ENCODE data around the gene TMEM11.
"Not testable (repeated sequence)": the region's sequence is repeated elsewhere in the genome, so short reads cannot be mapped to it uniquely, and the experiment has no call there.

Gene TMEM11

DNA sequence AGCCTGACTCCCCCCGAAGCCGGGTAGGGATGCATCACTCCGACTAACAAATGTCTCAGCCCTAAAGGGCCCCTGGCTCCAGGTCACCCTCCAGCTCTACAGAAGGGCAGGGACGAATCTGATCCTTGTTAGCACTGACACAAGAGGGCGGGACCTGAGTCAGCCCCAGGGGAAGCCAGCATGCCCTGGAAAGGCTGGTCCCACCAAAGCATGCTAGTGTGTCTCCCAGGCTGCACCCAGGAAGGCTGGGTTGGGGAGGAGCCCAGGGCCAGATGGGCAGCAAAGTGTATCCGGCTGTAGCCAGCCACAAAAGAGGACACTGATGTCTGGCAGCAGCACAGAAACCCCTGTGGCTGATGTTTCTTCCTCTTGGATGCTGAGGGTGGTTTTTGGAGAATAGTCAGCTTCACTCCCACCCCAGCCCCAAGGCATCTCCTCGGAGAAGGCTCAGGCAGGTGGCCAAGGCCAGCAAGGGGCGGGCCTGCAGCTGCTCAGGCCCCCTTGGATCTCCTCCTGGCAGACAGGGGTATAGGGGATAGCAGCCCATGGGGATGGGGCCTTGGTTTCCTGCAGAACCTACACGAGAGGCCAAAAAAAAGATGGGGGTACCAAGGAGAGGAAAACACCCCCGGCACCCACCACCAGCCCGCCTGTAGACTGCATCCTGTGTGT lies 28.2 kb upstream of the TMEM11 start:
- DNase-seq (ENCODE audit: low read depth) = peak; percentile 56

DNA sequence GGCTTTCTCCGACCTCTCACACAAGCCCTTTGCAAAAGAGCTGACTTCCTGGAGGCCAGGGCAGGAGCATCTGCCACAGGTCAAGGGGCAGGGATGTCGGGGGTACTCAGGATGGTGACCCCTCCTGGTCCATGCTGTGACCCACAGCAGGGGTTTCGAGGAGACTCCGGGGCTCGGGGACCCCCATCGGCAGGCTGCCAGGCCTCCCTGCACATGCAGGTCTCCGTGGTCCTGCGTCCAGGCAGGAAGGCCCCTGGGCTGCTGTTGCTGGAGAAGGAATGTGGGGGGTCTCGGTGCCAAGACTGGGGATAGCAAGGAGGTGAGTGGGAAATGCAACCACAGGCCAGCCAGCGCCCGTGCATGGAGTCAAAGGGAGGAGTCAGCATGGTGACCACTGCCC lies 27.6 kb upstream of the TMEM11 start:
- no peak for DNase-seq (ENCODE audit: low read depth)

DNA sequence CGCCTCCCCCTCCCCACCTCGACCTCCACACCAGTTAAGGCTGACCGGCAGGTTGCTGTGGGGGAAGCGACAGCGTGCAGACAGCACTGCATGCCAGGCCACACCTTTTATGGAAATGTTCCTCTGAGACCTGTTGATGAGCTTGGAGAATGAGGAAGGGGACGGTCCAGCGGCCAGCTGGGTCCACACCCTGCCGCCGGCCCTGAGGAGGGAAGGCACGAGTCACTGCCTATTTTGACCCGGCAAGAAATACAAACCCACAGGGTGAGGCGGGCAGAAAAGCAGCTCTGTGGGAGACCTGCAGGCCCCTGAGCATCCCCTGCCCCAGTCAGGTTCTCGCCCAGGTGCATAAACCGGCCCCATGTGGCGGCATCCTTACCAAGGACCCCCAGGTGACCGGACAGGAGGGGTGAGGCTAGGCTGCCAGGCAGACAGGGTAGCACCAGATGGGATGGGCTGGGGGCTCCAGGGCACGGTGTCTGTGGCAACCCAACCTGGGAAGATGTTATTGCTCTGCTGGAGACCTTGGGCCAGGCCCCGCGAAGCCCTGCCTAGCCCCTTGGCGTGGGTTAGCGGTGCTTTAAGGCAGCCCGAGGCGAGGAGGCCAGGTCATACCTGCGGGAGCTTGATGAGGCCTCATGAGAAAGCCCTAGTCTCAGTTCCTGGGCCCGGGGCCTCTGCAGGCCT lies 26.6 kb upstream of the TMEM11 start:
- DNase-seq (ENCODE audit: low read depth) = no peak

DNA sequence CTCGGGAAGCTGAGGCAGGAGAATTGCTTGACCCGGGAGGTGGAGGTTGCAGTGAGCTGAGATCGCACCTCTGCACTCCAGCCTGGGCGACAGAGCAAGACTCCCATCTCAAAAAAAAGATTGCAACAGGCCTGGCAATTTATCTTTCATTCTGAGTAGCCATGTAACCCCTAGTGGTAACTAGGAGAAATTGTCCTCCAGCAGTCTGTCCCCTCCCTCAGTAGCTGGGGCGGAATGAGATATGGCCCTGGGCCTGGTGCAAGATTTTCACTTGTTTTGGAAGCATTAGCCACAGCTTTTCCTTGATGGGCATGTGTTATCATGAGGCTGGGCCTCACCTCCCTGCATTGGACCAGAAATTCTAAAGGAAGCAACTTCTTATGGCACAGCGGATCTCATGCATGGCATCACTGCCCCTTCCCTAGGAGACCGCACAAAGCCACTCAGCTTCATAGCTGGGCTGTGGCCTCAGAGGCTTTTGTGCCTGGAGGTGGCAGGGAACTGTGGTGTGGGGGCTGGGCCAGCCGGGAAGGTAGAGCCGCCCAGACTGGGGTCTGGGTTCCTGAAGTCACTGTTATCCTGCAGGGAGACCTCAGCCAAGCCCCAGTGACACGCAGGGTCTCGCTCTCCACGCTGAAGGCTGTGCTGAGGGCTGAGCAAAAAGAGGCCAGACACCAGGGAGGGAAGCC lies 25.9 kb upstream of the TMEM11 start:
- peak; percentile 37 for DNase-seq (ENCODE audit: low read depth)

DNA sequence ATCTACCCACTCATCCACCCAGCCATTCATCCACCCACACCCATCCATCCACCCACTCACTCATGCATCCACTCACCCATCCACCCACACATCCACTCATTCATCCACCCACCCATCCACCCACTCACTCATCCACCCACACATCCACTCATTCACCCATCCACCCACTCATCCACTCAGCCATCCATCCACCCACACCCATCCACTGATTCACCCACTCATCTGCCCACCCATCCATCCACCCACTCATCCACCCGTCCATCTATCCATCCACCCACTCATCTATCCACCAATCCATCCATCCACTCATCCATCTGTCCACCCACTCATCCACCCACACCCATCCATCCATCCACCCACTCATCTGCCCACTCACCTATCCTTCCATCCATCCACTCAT lies 22.0 kb upstream of the TMEM11 start:
- no peak for DNase-seq (ENCODE audit: low read depth)

DNA sequence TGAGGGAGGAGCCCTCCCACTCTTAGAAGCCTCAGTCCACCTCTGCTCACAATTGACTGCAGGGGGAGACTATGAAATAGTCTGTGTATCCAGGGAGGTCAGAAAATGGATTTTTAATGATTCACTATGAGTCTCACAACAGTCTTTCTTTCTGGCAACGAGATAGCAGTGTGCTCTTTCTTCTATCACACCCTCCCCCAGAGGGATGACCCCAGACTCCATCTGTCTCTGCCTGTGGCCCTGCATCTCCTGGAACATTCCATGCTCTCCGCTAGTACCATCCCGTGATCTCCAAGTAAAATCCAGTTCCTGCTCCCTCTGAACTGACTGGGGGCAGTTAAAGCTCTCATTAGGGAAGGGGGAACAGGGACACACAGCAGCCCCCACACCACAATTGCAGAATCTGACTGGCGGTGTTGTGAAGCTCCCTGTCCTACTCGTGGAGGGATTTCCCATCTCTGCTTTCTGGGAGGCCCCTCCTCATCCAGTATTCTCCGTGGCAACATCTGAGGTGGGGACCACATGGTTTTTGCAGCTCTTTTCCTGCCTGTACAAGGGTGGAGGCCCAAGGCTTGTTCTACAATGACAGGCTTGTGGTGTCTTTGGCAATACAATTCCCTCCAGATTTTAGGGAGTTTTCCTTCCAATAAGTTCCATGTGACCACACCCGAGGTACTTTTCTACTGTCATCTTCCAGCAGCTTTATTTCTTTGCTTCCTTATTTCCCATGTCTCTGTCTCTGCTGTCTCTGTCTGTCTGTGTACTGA lies 19.8 kb upstream of the TMEM11 start:
- no peak for DNase-seq (ENCODE audit: low read depth)

DNA sequence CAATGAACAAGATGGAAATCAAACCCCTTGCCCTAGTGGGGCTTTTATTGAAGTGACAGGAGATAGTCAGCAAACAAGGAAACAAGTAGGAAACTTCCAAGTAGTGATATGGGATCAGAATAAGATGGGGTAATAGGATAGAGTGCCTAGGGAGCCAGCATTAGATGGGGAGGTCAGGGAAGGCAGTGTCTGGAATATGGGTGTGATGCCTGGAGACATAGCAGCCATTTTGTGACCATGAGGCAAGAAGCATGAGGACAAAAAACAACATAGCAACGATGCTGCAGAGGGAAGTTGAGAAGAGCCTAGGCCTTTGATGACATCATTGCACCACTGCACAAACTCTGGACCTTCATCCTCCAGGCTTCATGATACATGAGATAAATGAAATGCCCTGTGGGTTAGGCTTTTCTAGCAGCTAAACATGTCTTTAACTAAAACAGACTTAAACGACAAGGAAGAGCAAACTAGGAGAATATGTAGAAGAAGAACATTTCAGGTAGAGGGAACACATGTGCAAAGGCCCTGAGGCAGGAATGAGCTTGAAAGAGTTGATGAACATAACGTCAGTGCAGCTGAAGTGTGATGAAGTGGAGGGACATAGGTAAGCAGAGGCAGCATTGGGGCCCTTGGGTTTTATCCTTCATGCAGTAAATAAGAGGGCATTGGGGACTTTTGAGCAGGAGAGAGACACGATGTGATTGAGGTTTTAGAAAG lies 18.2 kb upstream of the TMEM11 start:
- no peak for DNase-seq (ENCODE audit: low read depth)

DNA sequence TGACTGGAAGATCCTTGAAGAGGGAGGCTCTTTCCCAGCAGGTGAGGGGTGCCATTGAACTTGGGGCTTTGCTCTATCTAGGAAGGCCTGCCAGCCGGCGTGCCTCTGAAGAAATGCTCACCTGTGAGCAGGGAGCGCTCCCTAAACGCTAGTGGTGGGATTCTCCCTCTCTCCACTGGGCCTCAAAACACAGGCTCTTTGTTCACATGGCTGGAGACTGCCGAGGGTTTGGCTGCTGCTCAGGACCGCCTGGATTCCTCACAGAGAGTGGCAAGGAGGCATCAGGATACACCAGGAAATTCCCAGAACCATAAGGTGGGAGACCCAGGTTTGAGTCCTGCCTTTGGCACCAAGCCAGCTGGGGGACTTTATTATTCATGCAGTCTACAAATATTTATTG lies 17.6 kb upstream of the TMEM11 start:
- DNase-seq (ENCODE audit: low read depth) = no peak

DNA sequence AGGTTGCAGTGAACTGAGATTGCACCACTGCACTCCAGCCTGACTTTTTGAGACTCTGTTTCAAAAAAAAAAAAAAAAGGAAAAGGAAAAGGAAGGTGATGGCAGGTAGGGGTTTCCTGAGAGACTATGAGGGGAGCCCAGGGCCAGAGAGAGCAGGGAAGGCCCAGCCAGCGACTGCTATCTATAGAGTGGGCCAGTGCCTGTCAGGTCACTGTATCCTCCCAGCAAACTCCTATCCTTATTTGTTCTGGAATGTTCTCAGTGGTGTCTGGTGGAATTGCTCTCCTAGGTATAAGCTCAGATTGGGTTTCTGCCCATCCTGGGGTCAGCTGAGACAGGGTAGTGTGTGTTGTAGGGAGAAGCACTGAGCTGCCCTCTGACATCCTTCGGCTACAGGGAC lies 14.9 kb upstream of the TMEM11 start:
- no peak for DNase-seq (ENCODE audit: low read depth)

DNA sequence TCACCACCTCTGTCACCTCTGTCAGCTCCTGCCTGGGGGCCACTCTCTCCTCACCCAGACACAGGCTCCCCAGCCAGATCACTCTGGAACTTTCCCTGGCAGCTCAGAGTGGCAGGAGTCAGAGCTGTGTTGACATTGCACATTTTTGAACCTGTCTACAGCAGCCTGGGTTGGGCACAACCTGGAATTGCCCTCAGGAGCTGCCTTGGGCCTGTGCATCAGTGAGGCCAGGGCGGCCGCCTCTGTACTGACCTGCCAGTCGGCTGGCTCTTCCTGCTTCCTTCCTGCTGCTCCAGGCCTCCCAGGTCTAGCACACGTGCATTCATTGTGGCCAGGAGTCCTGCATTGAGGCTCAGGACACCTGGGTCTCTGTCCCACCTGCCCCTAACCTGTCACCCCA lies 14.2 kb upstream of the TMEM11 start:
- no peak for DNase-seq (ENCODE audit: low read depth)

DNA sequence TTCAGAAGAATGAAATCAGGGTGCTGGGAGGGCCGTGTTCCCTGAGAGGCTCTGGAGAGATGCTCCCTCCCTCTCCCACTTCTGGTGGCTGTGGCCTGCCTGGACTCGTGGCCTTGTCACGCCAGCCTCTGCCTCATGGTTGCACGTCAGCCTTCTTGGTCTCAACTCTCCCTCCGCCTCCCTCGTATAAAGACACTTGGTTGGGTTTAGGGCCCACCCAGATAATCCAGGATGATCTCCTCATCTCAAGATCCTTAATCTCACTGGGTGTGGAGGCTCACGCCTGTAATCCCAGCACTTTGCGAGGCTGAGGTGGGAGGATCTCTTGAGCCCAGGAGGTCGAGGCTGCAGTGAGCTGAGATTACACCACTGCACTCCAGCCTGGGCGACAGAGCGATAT lies 13.3 kb upstream of the TMEM11 start:
- DNase-seq (ENCODE audit: low read depth) = not testable (repeated sequence)

DNA sequence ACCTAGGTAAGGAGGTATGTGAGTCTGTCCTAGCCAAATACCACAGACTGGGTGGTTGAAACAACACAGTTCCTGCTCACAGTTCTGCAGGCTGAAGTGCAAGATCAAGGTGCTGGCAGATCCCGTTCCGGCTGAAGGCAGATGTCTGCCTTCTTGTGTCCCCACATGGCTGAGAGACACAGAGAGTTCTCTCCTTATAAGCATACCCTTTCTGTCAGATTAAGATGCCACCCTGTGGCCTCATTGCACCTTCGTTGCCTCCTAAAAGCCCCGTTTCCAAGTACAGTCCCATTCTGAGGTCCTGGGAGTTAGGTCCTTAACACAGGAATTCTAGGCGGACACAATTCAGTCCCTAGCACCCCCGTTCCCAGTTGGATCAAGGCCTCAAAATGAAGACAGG lies 9.1 kb upstream of the TMEM11 start:
- DNase-seq (ENCODE audit: low read depth) = no peak

DNA sequence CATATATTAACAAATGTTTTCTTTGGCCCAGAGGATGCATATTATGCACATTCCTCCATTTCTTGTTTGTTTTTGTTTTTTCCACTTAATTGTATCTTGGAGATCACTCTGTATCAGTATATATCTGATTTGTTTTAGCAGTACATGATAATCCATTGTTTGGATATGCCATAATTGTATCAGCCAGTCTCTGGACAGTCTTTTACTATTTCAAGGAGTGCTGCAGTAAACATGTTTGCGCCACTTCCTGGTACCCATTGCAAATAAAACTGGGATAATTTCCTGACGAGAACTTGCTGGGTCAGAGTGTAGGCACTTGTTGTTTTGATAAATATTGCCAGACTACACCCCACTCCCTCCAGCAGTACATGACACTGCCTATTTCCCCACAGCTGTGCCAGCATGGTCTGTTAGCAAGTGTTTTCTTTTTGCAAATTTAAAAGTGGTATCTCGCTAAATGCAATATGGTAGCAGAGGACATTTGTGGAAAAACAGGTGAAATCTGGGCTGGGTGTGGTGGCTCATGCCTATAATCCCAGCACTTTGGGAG lies 4.9 kb upstream of the TMEM11 start:
- DNase-seq (ENCODE audit: low read depth) = peak; percentile 15

DNA sequence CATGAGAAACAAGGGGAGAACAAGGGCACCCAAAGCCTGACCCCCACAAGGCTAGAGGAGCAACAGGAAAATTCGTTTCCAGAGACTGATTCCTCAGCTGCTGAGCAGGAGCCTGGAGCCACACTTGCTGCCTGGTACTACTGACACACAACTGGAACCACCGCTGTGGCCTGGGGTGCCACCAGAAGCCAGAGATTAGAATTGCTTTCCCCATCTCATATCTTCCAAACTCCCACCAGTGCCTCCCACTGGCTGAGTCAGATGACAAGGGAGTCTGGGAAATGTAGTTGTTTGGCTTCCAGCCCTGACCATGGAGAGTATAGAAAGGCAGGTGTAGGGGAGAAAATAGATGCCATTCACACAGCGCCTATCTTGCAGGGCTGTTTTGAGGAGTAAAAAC lies 4.1 kb upstream of the TMEM11 start:
- DNase-seq (ENCODE audit: low read depth) = no peak

DNA sequence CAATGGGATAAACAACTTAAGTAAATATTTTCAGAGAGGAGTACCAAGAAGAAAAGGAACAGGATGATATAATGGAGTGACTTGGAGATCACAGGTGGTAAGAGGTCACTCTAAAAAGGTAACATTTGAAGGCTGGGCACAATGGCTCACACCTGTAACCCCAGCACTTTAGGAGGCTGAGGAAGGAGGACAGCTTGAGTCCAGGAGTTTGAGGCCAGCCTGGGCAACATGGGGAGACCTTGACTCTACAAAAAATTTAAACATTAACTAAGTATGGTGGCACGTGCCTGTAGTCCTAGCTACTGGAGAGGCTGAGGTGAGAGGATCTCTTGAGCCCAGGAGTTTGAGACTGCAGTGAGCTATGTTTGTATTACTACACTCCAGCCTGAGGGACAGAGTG lies 3.4 kb upstream of the TMEM11 start:
- DNase-seq (ENCODE audit: low read depth) = no peak

DNA sequence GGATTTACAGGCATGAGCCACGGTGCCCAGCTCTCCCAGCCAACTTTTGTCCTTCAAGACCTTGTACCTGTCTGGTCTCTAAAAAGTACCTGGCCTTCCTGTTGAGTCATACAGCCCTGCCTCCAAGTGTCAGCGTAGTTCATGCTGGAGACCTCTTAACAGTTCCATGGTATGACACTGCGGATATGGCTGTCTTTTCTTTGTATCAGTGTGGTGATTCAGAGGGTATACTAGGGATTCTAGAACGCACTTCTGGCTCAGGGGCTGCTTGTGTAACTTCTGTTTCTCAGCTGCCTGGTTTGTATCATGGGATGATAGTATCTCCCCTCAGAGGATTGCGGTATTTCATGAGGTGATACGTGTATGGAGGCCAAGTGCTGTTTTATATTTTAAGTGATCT lies 2.0 kb upstream of the TMEM11 start:
- DNase-seq (ENCODE audit: low read depth) = no peak

DNA sequence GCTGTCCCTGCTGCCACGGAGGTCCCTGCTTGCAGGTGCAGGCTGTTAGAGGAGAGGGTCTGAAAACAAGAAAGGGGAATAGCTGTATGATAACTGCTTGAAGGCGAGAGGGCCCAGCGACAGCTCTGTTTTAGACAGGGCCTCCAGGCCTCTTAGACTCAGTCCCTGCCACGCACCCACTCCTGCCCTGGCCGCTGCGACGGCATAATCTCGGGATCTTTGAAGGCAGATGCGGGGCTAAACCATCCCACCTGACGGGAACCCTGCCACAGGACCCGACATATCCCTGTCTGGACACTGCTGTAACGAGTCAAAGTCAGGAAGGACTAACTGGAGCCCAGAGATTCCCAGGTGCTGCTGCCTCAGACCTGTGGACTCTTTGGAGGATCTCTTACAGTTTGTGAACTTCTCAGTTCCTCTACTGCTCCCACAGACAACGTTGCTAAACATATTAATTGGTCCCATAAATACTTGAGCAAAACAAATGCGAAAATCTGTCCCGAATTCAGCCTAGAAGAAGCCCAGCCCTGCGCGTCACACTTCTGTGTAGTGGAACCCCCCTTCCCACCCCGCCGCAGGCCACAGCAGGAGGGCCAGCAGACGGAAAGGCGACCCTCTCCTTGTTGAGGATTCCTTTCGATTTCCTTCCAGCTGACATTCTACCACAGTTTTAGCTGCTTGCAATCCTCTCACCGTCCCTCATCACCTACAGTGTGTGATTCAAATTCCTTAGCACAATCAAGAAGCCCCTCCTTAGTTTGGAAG lies 998 bp upstream of the TMEM11 start:
- peak; percentile 14 for DNase-seq (ENCODE audit: low read depth)

DNA sequence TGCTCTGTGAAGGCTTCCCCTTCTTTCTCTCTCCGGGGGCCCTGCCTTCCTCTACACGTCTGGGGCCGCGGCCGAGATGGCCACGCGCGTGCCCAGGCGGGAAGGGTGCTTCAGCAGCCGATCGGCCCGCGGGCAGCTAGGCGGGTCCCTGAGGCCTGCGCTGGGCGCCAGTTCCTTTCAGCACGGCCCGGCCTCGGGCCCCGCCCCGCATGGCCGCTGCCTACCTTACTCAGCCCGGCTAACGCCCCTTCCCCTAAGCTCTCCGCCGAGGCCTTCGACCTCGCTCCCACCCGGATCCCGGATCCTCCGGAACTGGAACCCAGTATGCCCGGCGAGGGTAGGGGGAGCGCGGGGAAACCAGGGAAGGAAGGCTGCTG lies 335 bp downstream of the TMEM11 start:
- DNase-seq (ENCODE audit: low read depth) = no peak

DNA sequence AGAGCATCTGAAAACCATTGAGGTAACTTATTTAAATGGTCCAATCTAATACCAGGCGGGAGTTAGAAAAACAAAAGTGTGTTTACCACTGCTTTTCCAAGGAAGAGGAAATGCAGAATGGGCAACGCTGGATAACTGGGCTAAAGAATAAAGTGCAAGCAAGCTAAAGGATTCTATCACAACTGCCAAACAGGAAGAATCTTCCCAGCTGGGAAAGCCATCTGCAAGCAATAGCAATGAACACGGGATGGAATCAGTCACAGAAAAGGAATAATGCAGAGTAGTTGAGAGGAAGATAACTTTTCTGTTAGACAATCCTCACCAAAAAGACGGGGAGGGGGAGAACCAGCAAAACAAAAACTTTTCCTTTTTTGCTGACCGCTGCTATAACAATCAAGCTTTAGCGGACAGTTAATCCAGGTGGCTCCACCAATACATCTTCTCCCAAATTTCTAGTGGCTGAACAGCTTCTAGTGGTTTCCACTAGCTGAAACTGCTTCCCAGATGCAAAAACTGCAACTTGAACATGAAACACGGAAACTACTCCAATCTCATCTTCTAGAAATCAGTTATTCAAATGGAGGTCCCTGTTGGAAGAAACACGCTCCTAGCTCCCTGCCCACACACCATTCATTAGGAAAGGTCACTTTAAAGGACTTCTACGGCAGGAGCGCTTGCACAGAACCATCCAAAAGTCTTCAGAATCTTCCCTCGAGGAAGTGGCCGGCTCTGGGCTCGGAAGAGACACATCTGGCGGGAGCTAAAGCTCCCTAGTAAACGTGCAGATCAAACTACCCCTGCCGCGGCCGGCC lies 929 bp downstream of the TMEM11 start:
- DNase-seq (ENCODE audit: low read depth) = no peak

DNA sequence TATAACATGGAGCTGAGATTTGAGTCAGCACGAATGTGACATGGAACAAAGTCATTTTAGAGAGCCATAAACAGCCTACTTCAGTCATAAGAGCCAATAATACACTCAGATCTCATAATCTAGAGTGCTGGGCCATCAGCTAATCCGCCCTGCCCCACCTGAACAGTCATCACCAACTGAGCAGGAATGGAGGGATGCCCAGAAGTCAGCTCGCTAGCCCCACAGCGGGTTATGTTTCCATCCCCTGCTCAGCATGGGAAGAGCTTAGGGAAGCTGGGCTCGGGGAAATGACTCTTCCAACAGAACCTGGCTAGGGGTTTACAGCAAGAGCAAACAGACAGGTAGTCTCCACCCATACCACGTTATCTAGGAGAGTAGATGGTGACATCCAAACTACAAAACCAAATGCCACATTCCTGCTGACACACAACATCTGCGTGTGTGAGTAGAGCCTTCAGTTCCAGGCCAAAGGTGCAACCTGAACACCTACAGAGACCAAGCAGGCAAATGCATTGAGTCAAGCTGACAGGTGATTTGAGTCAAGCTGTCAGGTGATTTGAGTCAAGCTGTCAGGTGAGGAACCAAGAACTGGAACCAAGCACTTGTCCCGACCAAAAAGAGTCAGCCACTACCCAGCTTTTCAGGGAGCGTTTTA lies 2.0 kb downstream of the TMEM11 start:
- DNase-seq (ENCODE audit: low read depth) = no peak
